GM18519 (cell line): ENCODE data around the gene TLE5.

Experiments used
- ATAC-seq: cut with Tn5 transposase; IDR thresholded peaks from one replicate; pipeline ENCODE4 v1.9.1; 2021; ENCODE audit warnings: mild to moderate bottlenecking, moderate library complexity; ENCODE audit not compliant: unreplicated experiment, low FRiP score

Gene TLE5

DNA sequence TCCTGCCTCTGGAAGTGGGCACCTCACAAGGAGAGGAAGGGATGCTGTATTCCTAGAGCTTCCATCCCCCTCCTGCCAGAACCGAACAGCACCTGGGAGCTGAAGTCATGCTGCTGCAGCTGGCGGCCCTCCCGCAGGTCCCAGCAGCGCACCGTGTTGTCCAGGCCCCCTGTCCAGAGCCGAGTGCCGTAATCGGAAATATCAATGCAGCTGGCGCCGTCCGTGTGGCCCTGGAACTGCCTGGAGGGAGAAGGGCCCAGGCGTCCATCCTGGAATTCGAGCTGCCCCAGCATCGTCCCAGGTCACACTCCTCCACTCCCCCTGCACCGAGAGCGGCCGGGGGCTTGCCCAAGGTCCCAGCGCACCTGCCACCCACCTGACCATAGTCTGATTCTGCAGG lies 57.0 kb downstream of the TLE5 start:
- ATAC-seq = no peak

DNA sequence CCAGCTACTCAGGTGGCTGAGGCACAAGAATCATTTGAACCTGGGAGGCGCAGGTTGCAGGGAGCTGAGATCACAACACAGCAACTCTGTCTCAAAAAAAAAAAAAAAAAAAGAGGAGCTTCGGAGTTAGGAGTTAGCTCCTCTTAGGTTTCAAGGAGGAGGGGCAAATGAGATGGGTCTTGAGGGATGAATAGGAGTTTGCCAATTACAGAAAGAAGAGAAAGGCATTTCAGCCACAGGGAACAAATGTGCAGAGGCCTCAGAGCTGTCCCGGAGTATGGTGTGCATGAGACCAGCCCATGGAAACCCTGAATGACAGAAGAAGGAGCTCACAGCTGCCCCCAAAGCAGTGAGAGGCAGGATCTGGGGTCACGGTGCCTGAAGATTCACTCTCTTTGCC lies 57.8 kb downstream of the TLE5 start:
- ATAC-seq = no peak

DNA sequence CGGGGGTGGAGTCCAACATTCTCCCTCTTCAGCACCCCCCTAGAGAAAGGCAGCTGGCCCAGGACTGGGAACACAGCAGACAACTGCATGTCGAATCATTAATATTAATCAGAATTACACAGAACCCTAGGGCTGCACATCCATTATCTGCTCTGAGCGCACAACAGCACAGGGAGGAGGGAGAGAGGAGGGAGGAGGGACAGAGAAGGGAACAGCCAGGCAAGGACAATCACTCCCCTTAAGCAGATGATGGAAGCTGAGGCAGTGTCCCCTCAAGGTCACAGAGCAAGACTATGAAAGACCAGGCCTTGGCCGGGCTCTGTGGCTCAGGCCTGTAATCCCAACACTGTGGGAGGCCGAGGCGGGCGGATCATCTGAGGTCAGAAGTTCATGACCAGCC lies 59.2 kb downstream of the TLE5 start:
- no peak for ATAC-seq
